Measurements from ENCODE around the gene ERC2.

Gene ERC2

DNA sequence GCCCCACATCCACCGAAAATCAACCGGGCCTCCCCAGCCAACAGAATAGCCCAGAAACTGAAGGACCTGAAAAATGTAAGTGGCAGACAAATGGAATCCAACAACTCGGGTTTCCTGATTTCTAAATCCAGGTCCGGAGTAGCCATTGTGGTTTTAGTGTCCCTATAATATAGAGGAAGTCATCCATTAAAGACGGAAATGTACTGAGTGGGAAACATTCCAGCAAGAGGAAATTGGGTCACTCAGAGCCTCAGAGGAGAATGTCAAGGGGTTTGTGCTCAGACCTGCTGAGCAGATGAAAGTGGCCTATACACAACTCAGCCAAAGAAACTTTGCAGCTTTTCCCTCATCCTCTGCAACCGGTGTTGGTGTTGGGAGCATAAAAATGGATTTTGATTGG, 366.7 kb downstream of the ERC2 start:
- no peak overlapping the region for H3K4me3 ChIP-seq (ENCODE audit: low read depth, low read length)
- no peak for DNase-seq (ENCODE audit: low read depth)
- TF ChIP-seq MYC (IDR thresholded peaks at IDR 0.05; ENCODE audit: low read depth, low read length) (no peak), POLR2A (IDR thresholded peaks at IDR 0.05; ENCODE audit: extremely low read depth, insufficient read length) (no peak)
- TF ChIP-seq, protein P1, sequence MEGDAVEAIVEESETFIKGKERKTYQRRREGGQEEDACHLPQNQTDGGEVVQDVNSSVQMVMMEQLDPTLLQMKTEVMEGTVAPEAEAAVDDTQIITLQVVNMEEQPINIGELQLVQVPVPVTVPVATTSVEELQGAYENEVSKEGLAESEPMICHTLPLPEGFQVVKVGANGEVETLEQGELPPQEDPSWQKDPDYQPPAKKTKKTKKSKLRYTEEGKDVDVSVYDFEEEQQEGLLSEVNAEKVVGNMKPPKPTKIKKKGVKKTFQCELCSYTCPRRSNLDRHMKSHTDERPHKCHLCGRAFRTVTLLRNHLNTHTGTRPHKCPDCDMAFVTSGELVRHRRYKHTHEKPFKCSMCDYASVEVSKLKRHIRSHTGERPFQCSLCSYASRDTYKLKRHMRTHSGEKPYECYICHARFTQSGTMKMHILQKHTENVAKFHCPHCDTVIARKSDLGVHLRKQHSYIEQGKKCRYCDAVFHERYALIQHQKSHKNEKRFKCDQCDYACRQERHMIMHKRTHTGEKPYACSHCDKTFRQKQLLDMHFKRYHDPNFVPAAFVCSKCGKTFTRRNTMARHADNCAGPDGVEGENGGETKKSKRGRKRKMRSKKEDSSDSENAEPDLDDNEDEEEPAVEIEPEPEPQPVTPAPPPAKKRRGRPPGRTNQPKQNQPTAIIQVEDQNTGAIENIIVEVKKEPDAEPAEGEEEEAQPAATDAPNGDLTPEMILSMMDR (IDR thresholded peaks at IDR 0.05; ENCODE audit: low read depth, low read length): no peak
- TF ChIP-seq, protein P2, sequence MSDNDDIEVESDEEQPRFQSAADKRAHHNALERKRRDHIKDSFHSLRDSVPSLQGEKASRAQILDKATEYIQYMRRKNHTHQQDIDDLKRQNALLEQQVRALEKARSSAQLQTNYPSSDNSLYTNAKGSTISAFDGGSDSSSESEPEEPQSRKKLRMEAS (IDR thresholded peaks at IDR 0.05; ENCODE audit: low read depth, low read length): no peak

DNA sequence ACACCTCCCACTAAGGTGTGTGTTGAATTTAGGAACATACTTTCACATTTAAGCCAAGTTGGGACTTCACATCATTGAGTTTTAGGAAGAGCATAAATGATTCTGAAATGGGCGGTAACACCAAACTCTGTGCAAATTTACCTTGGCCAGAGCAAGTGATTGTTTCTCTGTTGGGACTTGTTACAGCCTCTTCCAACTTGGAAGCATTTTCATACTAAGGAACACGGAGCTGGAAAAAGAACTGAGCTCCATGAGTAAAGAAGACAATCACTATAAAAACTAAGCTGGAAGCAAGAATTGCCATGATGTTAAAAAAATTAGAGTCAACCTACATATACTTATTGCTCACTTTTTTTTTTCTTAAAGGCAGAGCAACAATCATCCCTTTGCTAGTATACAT, 371.3 kb downstream of the ERC2 start:
- H3K4me3 ChIP-seq (ENCODE audit: low read depth, low read length): no peak overlapping the region
- TF ChIP-seq, protein P2 (IDR thresholded peaks at IDR 0.05; ENCODE audit: low read depth, low read length): no peak
- TF ChIP-seq, protein P1 (IDR thresholded peaks at IDR 0.05; ENCODE audit: low read depth, low read length): no peak
- TF ChIP-seq POLR2A (IDR thresholded peaks at IDR 0.05; ENCODE audit: extremely low read depth, insufficient read length) (no peak), MYC (IDR thresholded peaks at IDR 0.05; ENCODE audit: low read depth, low read length) (no peak)
- DNase-seq (ENCODE audit: low read depth): no peak

DNA sequence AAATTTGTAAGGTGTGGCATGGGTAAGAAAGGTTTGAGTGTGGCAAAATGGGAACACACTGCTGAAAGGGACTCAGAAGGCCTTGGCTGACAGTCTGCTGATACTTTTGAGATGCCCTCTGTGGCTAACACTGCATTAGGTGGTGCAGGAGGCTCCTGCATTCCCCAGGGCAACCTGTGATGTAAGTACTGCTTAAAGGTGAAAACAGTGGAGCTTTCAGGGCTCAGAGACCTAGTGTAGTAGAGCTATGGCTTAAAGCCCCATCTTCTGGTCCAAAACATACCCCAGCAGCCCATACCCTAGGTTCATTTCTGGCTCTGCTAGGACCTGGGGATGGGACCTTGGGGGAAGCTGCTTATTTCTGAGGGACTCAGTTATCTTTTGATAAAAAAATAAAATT, 374.1 kb downstream of the ERC2 start:
- TF ChIP-seq POLR2A (IDR thresholded peaks at IDR 0.05; ENCODE audit: extremely low read depth, insufficient read length) (no peak), MYC (IDR thresholded peaks at IDR 0.05; ENCODE audit: low read depth, low read length) (no peak)
- TF ChIP-seq, protein P2 (IDR thresholded peaks at IDR 0.05; ENCODE audit: low read depth, low read length): no peak
- TF ChIP-seq, protein P1 (IDR thresholded peaks at IDR 0.05; ENCODE audit: low read depth, low read length): no peak
- H3K4me3 ChIP-seq (ENCODE audit: low read depth, low read length): no peak overlapping the region
- no peak for DNase-seq (ENCODE audit: low read depth)

DNA sequence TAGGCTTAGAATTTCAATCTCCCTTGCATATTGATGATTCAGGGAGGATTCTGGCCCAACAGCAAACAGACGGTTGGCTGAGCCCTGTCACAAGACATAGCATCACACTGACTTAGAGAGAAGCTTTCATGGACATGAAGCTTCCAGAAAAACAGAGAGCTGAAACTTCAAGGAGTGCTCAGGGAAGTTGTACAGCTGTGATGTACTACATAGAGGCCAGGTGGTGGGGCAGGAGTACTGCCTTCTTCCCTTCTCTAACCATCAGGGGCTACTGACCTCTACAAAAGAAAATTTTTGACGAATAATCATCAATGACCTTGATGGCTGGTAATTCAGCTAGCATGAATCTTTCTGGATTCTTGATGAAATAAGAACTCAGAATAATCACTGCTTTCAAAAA, 378.5 kb downstream of the ERC2 start:
- H3K4me3 ChIP-seq (ENCODE audit: low read depth, low read length): no peak overlapping the region
- no peak for DNase-seq (ENCODE audit: low read depth)
- TF ChIP-seq, protein P1 (IDR thresholded peaks at IDR 0.05; ENCODE audit: low read depth, low read length): no peak
- TF ChIP-seq, protein P2 (IDR thresholded peaks at IDR 0.05; ENCODE audit: low read depth, low read length): no peak
- TF ChIP-seq MYC (IDR thresholded peaks at IDR 0.05; ENCODE audit: low read depth, low read length) (no peak), POLR2A (IDR thresholded peaks at IDR 0.05; ENCODE audit: extremely low read depth, insufficient read length) (no peak)

DNA sequence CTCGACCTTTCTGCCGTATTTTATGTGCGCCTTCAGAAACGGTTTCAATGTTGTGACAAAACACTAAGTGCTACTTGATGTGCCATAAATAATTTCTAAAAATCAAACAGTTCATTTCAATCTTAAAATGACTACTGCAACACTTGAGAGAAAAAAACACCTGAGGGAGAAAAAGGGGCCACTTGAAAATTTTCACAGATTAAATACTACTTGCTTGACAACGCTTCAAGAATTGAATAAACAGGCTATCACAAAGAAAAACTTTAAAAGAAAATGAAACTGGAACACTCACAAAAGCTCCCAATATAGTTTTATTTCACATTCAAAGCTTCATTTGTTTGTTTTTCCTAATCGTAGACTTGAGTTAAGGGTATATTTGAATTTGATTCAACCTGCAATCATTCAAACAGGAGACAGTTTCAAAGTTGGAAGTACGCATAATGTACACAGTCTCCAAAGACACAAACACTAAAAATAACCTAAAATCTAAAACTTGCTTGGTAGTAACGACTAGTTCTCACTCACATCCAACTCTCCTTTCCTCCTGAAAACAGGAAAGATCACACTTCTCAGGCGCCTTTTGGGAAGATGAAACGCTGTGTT, 380.7 kb downstream of the ERC2 start:
- DNase-seq (ENCODE audit: low read depth): no peak
- no peak overlapping the region for H3K4me3 ChIP-seq (ENCODE audit: low read depth, low read length)
- TF ChIP-seq, protein P1 (IDR thresholded peaks at IDR 0.05; ENCODE audit: low read depth, low read length): no peak
- TF ChIP-seq, protein P2 (IDR thresholded peaks at IDR 0.05; ENCODE audit: low read depth, low read length): no peak
- TF ChIP-seq POLR2A (IDR thresholded peaks at IDR 0.05; ENCODE audit: extremely low read depth, insufficient read length) (no peak), MYC (IDR thresholded peaks at IDR 0.05; ENCODE audit: low read depth, low read length) (no peak)

Measured in NB4 (cell line).